Measurements from ENCODE around the gene HAUS3.

DNA sequence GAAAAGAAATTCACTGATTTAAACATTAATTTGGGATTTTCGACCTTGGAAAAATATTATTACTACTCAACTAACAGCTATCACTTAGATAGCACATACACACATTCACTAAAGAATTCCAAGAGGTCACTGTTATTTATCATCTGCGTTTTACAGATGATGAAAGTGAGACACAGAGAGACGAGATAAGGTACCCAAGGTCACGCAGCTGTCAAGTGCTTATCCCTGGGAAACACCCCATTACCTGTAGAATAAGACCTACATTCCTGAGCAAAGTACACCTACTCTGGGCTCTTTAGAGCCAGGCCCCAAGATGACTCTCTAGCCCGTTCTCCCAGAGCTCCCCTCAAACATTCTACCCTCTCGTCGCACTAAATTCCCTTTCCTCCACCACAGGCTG, 48.6 kb downstream of the HAUS3 start:
- TF ChIP-seq, protein P1, sequence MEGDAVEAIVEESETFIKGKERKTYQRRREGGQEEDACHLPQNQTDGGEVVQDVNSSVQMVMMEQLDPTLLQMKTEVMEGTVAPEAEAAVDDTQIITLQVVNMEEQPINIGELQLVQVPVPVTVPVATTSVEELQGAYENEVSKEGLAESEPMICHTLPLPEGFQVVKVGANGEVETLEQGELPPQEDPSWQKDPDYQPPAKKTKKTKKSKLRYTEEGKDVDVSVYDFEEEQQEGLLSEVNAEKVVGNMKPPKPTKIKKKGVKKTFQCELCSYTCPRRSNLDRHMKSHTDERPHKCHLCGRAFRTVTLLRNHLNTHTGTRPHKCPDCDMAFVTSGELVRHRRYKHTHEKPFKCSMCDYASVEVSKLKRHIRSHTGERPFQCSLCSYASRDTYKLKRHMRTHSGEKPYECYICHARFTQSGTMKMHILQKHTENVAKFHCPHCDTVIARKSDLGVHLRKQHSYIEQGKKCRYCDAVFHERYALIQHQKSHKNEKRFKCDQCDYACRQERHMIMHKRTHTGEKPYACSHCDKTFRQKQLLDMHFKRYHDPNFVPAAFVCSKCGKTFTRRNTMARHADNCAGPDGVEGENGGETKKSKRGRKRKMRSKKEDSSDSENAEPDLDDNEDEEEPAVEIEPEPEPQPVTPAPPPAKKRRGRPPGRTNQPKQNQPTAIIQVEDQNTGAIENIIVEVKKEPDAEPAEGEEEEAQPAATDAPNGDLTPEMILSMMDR (IDR thresholded peaks at IDR 0.05), result no peak
- TF ChIP-seq POLR2A (IDR thresholded peaks at IDR 0.05), result no peak
- no peak for TF ChIP-seq EP300 (IDR thresholded peaks at IDR 0.05)
